GM12874 (cell line): ENCODE results near the gene CENPB.

Source experiments
- CTCF ChIP-seq: IDR thresholded peaks from 2 replicates; pipeline ENCODE4 v1.5.1; 2011; ENCODE audit warnings: low read depth, mild to moderate bottlenecking, control low read depth, low read length, moderate library complexity; ENCODE audit not compliant: insufficient read depth

Gene CENPB

GRCh38 chr20:3786665-3787323 is at the start of gene CENPB:
Gene CENPB (minus strand): TSS chr20:3786740. CDS start chr20:3786483, 257 bp downstream.
- TF ChIP-seq CTCF, result peak; percentile 81

- TF ChIP-seq CTCF, result no peak
Observed at GRCh38 chr20:3836132-3836531, 49.6 kb upstream of the CENPB start.

- no peak for TF ChIP-seq CTCF
Observed at GRCh38 chr20:3828798-3829197, 42.3 kb upstream of the CENPB start.

- TF ChIP-seq CTCF, result no peak
Observed at GRCh38 chr20:3826420-3826819, 39.9 kb upstream of the CENPB start.

GRCh38 chr20:3825526-3825925 is 39.0 kb upstream of the CENPB start:
- TF ChIP-seq CTCF, result no peak

- TF ChIP-seq CTCF, result no peak
Observed at GRCh38 chr20:3823881-3824280, 37.3 kb upstream of the CENPB start.

- TF ChIP-seq CTCF, result no peak
Observed at GRCh38 chr20:3821996-3822395, 35.5 kb upstream of the CENPB start.
